ENCODE measurements around the gene WWC1. TPM values are rescaled to one million over a fixed set of nuclear protein-coding genes. Genes with fewer than 3 reads are reported as not detected.

The WWC1 gene
- total RNA-seq, 1 donor from 2014 or later = 2.2 TPM

DNA sequence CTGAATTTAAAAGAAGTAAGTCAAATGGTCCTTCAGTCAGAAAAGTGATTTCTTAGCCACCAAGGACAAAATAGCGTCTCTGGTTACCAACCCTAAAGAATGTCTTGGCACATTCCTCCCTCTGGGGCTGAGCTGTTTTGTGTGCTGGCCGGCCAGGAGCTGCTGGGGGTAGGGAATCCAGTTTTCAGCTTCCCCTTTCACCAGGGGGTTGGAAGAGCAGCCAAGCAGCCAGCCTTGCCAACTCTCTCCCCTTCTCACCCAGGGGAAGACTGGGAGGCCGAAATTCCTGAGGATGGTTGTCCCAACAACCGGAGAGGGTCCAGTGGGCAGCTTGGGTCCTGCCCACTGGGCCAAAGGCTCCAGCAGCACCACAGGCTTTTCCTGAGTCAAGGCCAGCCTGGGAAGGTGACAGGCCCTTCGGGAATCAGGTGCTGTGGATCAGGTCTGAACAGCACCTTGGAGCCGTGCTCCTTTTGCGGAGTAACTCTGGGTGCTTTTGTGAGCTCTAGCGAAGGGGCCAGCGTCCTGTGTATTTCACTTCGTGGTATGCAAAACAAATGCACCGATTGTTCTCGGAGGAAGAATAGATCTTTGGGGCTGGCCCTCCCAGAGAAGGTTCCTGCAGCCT lies 4.2 kb downstream of the WWC1 start:
- intact Hi-C loops (cut with micrococcal nuclease) = no loop called here

DNA sequence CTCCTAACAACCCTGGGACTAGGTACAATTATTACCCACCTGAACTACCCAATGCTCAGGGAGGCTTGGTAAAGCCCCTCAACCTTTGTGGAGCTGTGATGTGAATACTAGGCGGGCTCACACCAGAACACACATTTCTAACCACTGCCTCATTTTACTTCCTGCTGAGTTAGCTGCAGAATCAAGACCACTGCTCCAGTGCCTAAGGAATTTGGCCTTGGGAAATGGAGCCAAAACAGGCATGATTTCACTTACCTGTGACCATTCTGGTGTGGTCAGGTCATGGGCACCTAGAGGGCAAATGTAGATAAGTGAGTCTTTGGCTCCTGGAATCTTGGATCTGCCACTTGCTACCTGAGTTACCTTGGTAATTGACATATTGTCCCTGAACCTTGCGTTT lies 5.2 kb downstream of the WWC1 start:
- no peaks in the 10 kb centered on the region for H3K9me3 ChIP-seq (replicated peaks)
- H3K27me3 ChIP-seq (ENCODE audit: low read depth) = peaks cover 58% of the 10 kb centered on the region
- H3K27ac ChIP-seq (replicated peaks) = no peak overlapping the region
- DNase-seq = no peak
- TF ChIP-seq, protein P1, sequence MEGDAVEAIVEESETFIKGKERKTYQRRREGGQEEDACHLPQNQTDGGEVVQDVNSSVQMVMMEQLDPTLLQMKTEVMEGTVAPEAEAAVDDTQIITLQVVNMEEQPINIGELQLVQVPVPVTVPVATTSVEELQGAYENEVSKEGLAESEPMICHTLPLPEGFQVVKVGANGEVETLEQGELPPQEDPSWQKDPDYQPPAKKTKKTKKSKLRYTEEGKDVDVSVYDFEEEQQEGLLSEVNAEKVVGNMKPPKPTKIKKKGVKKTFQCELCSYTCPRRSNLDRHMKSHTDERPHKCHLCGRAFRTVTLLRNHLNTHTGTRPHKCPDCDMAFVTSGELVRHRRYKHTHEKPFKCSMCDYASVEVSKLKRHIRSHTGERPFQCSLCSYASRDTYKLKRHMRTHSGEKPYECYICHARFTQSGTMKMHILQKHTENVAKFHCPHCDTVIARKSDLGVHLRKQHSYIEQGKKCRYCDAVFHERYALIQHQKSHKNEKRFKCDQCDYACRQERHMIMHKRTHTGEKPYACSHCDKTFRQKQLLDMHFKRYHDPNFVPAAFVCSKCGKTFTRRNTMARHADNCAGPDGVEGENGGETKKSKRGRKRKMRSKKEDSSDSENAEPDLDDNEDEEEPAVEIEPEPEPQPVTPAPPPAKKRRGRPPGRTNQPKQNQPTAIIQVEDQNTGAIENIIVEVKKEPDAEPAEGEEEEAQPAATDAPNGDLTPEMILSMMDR (IDR thresholded peaks at IDR 0.05; ENCODE audit: borderline replicate concordance) = no peak
- intact Hi-C loops (cut with micrococcal nuclease) = no loop called here
- H3K4me3 ChIP-seq = no peak overlapping the region
- peaks cover 6% of the 10 kb centered on the region for H3K4me1 ChIP-seq
- no peaks in the 10 kb centered on the region for H3K36me3 ChIP-seq

More for the DNA sequence above, 4.2 kb downstream of the WWC1 start:
- Histone ChIP-seq H3K9me3 (replicated peaks) (no peaks in the 10 kb centered on the region), H3K36me3 (no peaks in the 10 kb centered on the region), H3K4me1 (peaks cover 11% of the 10 kb centered on the region), H3K27ac (replicated peaks) (no peak overlapping the region), H3K4me3 (no peak overlapping the region), H3K27me3 (ENCODE audit: low read depth) (peaks cover 64% of the 10 kb centered on the region)
- TF ChIP-seq, protein P1 (IDR thresholded peaks at IDR 0.05; ENCODE audit: borderline replicate concordance) = peak; percentile 43
- DNase-seq = no peak

DNA sequence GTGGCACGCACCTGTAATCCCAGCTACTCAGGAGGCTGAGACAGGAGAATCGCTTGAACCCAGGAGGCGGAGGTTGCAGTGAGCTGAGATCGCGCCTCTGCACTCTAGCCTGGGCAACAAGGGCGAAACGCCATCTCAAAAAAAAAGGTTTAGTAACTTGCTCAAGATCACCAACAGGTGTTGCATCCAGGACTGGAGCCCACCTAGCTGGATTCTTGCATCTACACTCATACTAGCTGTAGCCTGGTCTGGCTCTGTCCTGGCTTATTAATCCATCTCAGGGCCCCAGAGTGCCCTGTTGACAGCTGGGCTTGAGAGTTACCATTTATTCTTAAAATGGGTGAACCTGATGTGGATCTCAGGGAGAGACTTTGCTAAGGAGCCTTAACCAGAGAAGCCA lies 7.5 kb downstream of the WWC1 start:
- Histone ChIP-seq H3K27ac (replicated peaks) (no peak overlapping the region), H3K27me3 (ENCODE audit: low read depth) (peaks cover 41% of the 10 kb centered on the region), H3K4me1 (no peaks in the 10 kb centered on the region), H3K4me3 (no peak overlapping the region), H3K36me3 (no peaks in the 10 kb centered on the region), H3K9me3 (replicated peaks) (no peaks in the 10 kb centered on the region)
- TF ChIP-seq, protein P1 (IDR thresholded peaks at IDR 0.05; ENCODE audit: borderline replicate concordance) = no peak
- no peak for DNase-seq
- intact Hi-C loops (cut with micrococcal nuclease) = no loop called here

DNA sequence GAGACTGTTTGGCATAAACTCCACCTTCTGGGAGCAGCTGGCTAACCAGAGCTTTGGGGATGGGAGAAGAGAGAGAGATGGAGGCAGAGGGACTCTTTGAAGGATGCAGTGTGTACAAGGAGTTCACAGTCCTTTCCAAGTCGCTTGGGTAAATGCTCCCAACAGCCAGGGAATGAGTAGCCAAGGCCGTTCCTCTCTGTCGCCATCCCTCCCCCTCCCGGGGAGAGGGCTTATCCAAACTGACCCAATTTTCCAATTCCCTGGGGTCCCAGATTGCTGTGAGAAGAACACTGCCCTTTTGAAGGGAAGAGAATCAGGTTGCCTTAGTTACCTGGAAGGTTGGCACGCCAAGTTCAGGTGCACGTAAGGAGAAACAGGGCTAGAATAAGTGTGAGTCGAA lies 7.9 kb downstream of the WWC1 start:
- Histone ChIP-seq H3K4me3 (no peak overlapping the region), H3K9me3 (replicated peaks) (no peaks in the 10 kb centered on the region), H3K27me3 (ENCODE audit: low read depth) (peaks cover 37% of the 10 kb centered on the region), H3K36me3 (no peaks in the 10 kb centered on the region), H3K27ac (replicated peaks) (no peak overlapping the region), H3K4me1 (no peaks in the 10 kb centered on the region)
- TF ChIP-seq, protein P1 (IDR thresholded peaks at IDR 0.05; ENCODE audit: borderline replicate concordance) = no peak
- no peak for DNase-seq
- intact Hi-C loops (cut with micrococcal nuclease) = no loop called here

- DNase-seq = no peak
- H3K27me3 ChIP-seq (ENCODE audit: low read depth) = peaks cover 31% of the 10 kb centered on the region
- no peaks in the 10 kb centered on the region for H3K9me3 ChIP-seq (replicated peaks)
- H3K27ac ChIP-seq (replicated peaks) = no peak overlapping the region
- H3K4me1 ChIP-seq = no peaks in the 10 kb centered on the region
- no peak overlapping the region for H3K4me3 ChIP-seq
- TF ChIP-seq, protein P1 (IDR thresholded peaks at IDR 0.05; ENCODE audit: borderline replicate concordance) = no peak
- H3K36me3 ChIP-seq = no peaks in the 10 kb centered on the region
- intact Hi-C loops (cut with micrococcal nuclease) = no loop called here
Measured at GRCh38 chr5:168300326-168301182, 9.1 kb downstream of the WWC1 start.

Measured in left ventricle myocardium inferior (tissue), 1 donor.